HL-60/S4 treated with phorbol 12-myristate 13-acetate at 8.2 ng/mL for 4 days and 3 days (cell line): Measurements from ENCODE around the gene GRK2.

Source experiments
- in situ Hi-C: fragments of 300-500 bp; cut with MboI; formaldehyde crosslinking; loops from 2 replicates; pipeline ENCODE4 v1.15.0; 2022; ENCODE audit warnings: low sequenced_read_pairs

Gene GRK2

GRCh38 chr11:67280788-67281551, 14.7 kb downstream of the GRK2 start:
- in situ Hi-C loops: no loop called here

- in situ Hi-C loops: no loop called here
Measured at GRCh38 chr11:67281552-67282150, 15.4 kb downstream of the GRK2 start.

GRCh38 chr11:67282155-67282875, 16.0 kb downstream of the GRK2 start:
- in situ Hi-C loops: no loop called here

GRCh38 chr11:67282876-67283371, 16.7 kb downstream of the GRK2 start:
- in situ Hi-C loops: no loop called here

- in situ Hi-C loops: no loop called here
Measured at GRCh38 chr11:67283481-67283963, 17.2 kb downstream of the GRK2 start.

- in situ Hi-C loops: no loop called here
Measured at GRCh38 chr11:67284811-67285540, 18.7 kb downstream of the GRK2 start.

GRCh38 chr11:67285541-67286498, 19.5 kb downstream of the GRK2 start:
- in situ Hi-C loops: no loop called here

- in situ Hi-C loops: no loop called here
Measured at GRCh38 chr11:67286621-67287333, 20.5 kb downstream of the GRK2 start.

GRCh38 chr11:67287355-67288197, 21.3 kb downstream of the GRK2 start:
- in situ Hi-C loops: no loop called here

GRCh38 chr11:67288198-67288451, 21.9 kb downstream of the GRK2 start:
- in situ Hi-C loops: no loop called here

- in situ Hi-C loops: no loop called here
Measured at GRCh38 chr11:67288452-67289225, 22.4 kb downstream of the GRK2 start.

- in situ Hi-C loops: no loop called here
Measured at GRCh38 chr11:67289226-67289650, 23.0 kb downstream of the GRK2 start, which contains the start of gene ANKRD13D. TSS of gene ANKRD13D (plus strand) at chr11:67289303. CDS start at chr11:67289461, 158 bp downstream.

GRCh38 chr11:67289651-67290479, 23.6 kb downstream of the GRK2 start:
- in situ Hi-C loops: no loop called here

- in situ Hi-C loops: no loop called here
Measured at GRCh38 chr11:67290801-67291200, 24.5 kb downstream of the GRK2 start.

GRCh38 chr11:67291481-67292381, 25.5 kb downstream of the GRK2 start:
- in situ Hi-C loops: no loop called here

- in situ Hi-C loops: no loop called here
Measured at GRCh38 chr11:67292671-67293070, 26.4 kb downstream of the GRK2 start.
